ENCODE results near the gene POU2F2.

POU2F2 gene

DNA sequence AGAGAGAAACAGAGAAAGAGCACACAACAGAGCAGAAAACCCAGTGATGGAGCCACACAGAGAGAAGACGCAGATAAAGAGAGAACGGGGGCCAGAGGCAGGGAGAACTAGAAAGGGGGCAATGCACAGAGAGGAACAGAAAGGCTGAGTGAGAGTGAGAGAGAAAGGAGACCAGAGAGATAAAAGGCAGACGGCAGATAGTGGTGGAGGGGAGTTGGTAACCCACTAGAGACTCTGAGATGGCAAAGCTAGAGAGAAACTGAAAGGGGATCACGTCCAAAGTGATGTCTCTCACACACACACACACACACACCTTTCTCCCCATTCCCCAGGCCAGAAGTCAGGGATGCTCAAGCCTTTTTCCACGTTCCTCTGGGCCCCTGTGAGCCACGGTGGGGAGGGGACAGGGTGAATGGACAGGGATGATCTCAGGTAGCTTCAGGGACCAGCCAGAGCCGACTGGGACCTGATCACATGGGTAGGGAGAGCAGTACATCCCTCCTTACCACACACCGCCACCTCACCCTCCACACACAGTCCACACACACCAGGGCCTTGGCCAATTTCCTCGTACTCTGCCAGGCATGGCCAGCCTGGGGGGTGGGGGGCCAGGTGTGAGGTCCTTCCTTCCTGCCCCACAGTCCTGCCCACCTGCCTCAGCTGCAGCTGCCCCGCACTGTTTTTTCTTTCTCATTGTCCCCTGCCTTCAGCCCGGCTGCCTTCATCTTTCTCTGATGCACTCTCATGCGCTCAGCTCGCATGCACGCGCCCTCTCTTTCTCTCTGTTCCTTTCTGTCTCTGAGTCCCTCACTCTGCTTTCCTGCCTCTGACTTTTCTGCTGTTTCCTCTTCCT, 22.5 kb upstream of the POU2F2 start:
- DNase-seq = no peak

DNA sequence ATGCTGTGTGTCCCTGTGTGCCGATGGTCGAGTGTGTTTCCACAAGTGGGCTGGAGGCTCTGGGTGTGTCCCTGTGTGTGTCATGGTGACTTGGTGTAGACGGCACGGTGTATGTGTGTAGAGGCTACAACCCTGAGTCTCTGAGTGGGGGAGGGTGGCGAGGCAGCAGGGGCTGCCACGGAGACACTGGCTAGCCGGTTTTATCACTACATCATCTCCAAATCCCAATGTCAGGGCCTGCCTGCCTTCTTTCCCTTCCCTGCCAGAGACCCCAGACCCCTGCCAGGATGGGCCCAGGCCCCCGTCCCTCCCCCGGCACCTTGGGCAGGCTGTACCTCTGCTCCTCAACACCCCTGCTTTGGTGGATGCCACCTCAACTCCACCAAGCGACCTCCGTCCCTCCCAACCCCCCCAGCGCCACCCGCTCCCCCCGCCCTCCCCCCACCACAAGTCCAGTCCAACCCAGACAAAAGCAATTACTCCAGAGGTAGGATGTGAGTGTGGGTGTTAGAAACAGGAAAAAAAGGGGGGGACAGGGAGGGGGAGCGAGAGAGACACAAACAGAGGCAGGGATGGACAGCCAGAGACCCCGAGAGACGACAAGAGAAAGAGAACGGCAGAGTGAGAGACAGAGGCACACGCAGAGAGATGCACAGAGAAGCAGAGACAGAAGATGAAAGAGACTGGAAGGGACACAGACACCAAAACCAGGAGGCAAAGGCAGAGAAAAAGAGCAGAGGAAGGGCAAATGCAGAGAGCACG, 21.6 kb upstream of the POU2F2 start:
- no peak for DNase-seq

DNA sequence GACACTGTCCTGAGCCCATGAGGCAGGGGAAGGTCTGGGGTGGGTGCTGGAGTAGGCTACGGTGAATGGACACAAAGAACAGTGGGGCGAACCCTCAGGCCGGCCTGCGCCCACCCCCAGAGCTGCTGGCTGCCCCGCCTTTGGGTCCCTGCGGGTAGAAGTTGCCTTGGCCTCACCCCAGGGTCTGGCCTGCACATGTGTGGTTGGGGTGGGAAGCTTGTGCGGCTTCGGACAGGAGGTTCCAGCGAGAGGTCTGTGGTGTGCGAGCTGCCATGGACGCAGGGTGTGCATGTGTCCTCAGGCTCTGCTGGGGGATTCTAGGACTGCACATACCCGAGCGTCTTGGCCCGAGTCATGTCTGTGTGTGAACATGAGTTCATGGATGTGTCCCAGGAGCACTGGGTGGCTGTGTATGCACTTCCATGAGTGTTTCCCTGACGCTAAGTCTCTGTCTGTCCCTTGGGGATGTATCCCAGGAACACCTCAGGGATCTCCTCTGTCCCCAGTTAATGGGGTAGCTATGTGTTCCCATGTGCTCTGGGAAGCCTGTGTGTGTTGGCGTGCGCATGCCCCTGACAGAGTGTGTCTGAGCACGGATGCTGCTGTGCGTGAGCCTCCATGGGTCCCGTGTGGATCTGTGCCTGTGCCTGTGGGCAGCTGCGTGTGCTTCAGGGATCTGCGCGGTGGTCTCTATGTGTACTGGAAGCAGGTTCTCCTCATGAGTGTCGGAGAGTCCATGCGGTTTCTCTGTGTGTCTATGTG, 20.8 kb upstream of the POU2F2 start:
- no peak for DNase-seq

DNA sequence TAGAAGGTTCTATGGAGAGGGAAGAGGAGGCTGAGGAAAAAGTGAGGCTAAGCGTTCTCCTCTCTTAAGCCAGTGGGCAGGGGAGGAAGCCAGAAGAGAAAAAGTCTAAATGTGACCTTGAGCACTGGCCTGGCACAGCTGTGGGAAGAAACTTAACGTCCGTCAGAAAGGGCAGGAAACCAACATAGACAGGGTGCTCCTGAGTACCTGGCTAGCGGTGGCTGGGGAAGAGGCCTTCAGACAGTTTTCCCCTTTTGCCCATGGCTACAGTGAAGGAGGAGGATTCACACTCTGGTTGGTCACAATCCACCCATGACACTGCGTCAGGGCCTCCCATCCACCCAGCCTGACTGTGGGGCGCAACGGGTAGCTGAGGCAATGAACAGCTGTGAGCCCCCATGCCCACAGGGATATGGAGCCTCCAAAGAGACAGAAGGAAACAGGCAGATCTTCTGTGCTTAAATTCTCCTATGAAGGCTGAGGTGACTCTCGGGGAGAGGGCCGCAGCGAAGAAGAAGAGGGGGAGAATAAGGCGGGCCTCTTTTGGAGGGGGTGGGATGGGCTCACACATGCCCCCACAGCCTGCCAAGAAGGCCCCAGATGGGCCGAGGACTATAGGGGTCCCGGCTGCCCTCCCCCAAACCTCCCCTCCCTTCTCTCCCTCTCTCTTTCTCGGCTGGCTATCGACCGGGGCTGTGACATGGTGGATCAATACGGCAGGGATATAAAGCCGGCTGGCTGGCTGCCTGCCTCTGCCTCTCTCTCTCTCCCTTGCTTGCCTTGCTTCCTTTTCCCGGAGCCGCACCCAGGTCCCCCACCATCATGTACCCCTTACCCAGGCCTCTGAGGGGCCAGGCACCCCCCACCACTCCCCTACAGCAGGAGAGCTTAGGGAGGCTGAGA, 19.8 kb upstream of the POU2F2 start:
- no peak for DNase-seq

DNA sequence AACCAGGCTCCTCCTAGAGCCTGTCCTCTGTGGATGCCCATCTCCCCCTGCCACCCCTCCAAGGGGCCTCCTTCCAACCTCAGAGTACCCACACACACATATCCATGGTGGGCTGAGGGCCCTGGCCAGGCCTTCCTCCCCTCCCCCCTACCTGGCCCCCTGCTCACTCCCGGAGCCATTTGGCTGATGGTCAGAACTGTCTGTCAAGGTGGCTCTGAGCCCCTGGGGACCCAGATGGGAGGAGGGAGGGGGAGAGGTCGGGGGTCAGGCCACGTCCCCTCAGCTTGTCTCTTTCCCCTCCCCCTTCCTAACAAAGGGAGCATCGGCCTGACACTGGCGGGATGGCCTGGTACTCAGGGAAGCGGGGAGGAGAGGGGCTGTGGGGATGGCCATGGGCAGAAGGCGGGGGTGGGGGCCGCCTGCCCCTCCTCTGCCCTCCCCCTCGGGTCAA, 18.7 kb upstream of the POU2F2 start:
- no peak for DNase-seq

DNA sequence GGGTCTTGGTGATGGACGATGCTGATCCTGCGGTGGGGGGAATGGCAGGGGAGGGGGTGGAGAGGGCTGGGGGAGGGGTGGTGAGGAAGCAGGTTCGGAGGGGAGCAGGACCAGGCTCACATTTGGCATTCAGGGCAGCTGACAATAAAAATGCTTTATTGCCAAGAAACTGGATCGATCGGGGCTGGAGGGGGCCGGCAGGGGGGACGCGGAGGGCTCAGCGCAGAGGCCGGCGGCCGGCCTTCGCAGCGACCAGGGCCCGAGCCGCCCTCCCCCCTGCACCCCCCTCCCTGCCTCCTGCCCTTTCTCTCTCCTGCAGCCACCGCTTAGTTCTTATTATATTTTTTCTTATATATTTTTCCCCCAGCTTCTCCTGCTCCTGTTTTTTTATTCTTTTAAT, 18.1 kb upstream of the POU2F2 start:
- DNase-seq = no peak

DNA sequence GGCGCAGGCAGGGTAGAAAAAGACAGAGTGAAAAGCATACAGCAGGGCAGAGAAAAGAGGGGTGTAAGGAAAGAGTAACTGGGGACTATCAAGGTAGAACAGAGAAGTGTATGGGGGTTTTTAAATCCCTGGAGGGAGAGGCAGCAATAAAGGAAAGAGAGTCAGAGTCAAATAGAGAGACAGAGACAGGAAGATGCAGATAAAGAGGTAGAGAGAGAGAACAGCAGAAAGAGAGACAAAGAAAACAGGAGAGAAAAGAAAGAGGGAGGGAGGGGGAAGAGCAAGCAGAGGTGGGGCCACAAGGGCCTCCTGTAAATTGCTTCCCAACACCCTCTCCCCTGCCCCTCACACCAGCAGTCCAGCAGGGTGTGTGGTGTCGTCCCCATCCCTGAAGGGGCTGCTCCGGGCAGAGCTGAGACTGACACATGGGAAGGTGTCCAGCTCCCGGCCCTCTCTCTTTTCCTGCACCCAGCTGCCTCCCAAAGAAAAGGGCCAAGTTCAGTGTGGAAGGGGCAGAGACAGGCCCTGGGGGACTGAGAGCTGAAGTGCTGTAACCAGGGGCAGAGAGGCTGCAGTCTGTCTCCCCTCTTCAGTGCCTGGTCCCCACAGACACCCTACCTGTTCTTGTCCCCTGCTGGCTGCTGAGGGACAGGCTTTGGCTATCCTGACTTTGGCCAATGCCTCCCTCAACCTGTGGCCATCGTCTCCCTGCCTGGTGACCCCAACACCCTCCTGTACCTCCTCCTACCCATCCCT, 17.4 kb upstream of the POU2F2 start:
- no peak for DNase-seq

DNA sequence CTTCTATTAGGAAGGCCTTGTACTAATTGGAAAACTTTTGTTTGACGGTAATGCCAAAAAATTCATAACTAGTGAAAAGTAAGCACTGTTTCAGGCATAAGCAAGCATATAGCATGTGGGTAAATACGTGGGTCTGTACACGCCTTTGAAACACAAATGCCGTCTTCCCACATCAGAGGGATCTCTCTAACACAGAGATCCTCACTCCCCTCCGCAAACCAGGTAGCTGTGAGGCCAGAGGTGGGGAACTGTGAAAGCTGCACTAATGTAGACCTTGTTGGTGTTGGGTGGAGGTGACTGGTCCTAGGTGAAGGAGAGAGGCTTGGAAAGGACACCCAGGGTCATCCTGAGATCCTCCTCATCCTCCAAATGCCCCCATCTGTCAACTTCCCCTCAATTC, 16.0 kb upstream of the POU2F2 start:
- DNase-seq = no peak

DNA sequence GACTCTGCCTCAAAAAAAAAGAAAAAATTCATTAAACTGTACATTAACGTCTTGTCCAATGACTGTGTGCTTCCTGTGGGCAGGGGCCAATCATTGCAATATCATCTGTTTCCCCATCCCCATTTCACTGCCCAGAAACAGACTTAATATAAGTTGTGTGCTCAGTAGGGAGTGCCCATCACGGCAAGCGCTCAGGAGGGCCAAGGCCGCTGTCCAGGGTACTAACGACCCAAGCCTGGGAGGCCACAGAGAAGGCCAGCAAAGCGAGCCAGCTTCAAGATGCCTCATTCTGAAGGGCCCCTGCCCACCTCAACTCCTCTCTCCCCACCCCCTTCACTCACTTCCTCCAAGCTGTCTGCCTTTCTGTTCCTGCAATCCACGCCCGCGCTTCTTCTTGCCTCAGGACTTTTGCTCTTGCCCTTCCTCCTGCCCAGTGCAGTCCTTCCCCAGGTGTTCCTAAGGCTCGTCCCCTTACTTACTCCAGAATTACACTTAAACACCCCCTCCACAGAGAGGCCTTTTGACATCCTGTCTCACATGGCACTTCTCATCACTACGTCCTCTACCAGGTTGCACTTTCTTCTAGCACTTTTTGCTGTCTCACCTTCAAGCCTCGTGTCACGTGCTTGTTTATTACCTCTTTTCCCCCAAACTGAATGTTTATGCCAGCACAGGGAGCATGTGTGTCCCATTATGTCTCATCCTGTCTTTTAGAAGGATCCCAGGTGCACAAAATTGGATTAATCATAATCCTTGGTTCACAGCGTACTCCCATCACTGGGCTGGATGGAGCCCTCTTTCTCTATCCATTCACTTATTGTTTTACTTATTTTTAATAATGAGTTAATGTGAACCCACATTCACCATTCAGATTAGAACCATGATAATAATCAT, 11.3 kb upstream of the POU2F2 start:
- DNase-seq = no peak

DNA sequence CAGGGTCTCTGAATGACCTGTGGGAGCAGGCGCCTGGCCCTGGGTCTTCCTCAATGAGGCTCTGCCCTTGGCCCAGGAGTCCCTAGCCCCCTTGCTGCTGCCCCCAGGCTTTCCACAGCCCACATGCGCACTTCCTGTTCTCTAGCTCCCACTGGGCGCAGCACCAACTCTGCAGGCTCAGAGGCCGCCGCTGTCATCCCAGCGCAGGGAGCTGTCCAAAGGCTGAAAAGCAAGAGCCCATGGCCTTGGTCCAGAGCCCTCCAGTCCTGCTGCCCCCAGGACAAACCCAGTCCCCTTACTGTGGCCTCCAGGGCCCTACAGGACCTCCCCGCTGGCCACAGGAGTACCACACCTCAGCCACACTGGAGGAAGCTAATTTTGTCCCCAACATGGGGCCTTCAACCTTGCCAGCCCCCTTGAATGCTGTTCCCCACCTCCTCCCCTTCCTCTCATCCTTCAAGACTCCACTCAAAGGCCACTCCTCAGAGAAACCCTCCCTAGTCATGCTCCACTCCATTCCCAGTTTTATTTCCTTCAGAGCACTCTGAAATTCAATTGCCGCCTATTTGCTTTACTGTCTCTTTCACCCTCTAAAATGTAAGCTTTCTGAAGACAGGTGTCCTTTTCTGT, 8.0 kb upstream of the POU2F2 start:
- DNase-seq = no peak

DNA sequence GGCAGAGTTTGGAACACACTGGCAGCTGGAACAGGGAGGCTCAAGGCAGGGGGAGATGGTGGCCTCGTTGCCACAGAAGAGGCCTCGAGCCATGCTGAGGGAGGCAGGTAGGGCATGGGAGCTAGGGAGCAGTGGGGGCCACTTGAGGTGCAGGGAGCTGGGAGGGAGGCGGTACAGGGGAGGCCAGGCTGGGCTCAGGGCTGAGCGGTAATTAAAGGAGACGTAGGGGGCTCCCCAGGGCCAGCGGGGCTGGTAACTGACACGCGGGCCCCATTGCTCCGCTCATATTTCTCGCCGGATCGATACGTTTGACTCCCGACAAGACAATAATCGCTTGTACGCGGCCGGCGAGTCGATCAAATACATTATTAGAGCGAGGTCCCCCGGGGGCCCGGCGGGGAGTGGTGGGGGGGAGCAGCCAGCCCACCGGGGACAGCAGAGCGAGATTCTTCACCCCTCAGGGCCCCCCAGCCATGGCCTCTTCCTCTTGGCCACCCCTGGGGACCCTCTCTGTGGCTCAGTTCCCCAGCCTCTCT, 2.4 kb upstream of the POU2F2 start:
- DNase-seq = no peak

DNA sequence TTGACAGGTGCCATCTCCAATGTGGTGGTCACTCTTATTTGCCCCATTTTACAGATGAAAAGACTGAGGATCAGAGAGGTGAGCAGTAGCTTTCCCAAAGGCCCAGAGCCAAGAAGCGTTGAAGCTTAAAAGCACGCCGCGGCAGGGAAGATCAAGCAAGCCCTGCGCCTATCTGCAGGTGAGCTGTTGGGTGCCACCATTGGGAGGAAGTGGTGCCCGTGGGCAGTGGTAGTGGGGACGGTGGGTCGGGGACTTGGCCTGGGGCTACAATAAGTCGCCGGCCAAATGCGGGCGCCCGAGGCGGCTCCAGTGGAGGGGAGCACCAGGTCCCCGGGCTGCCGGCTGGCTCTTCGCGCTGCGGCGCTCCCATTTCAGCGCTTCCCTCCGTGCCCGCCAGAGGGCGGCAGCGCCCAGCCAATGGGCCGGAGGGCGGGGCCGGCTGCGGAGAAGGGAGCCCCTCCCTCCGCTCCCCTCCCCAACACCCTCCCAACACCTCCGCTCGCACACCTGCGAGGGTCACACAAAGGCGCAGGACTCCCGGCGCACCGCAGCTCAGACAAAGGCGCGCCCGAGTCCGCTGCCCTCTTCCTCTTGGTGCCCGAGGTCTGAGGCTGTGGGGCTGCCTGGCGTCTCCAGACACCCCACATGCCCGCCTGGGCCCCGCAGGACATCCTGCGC, 744 bp upstream of the POU2F2 start:
- DNase-seq = peak; percentile 95

DNA sequence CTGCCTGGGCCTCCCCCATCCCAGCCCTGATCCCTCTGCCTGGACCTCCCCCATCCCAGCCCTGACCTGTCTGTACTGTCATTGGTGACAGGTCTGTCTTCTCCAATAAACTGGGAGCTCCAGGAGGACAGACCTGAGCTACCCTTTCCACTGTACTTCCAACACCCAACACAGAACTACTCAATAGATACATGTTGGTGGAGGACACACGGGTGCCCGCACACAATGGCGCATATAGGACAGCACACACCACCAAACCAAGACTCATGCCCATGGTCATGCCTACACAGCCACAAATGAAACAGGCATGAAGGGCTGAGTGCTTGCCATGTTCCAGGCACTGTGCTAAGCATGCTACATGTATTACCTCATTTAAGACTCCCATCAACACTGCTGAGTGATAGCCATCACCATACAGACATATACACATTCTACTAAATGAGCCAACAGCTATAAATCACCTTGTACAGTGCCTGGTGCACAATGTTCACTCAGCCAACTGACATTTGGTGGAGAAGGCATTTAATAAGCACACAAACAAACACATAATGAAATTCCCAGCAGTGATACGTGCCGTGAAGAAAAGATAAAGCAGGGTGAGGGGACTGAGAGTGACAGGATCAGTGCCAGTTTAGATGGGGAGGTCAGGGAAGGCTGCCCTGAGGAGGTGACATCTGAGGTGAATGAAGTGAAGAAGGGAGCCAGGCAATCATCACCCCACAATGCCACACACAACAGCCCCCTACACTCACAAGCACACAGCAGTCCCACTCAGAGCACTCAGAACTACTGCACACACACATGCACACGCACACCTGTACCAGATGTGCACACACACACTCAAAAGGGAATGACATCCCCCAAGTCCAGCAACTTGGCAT, 857 bp downstream of the POU2F2 start:
- no peak for DNase-seq

DNA sequence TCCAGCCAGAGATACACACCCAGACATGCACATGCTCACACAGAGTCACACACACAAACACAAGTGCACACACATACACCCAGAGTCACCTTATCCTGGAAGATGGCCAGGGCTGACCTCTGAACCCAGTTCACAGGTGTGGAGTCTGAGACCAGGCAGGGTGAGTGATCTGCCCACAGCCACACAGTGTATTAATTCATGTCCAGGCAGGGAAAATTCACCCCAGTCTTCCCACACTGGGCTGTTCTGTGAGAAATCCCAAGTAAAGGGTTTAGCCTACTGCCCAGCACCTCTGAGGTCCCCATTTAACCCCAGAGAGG, 2.0 kb downstream of the POU2F2 start:
- DNase-seq = no peak

DNA sequence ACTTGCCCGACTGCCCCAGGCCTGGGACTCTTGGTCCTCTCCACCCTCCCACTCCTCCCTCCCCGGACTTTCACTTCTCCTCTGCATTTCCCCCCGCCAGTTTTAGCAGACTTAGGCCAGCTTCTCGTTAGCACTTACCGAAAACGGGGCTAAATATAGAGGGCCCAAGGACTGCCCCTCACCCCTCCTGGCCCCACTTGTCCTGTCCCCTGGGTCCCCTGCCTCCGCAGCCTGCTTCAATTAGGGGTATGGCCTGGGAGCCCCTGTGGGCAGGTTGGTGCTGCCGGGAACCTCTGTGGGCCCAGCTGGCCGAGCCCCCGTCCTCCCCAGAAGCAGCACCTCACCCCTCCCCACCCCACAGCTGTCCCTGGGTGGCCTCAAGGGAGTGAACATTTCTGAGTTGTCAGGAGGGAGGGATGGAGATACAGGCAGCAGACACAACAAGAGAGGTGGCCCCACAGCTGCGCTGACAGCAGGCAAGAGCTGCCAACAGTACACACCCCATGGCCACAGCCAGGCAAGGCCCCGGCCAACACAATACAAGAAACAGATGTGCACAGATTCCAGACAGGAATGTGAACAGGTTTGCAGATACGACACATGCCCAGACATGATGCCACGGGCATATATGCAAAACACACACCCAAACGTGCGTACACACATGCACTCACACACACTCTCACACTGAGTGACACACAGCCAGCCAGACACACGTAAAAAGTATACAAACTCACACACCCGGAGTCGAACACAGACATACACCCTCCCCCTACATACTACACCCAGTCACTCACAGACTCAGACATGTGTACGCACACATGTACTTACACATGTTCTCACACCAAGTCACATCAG, 2.6 kb downstream of the POU2F2 start:
- DNase-seq = no peak

DNA sequence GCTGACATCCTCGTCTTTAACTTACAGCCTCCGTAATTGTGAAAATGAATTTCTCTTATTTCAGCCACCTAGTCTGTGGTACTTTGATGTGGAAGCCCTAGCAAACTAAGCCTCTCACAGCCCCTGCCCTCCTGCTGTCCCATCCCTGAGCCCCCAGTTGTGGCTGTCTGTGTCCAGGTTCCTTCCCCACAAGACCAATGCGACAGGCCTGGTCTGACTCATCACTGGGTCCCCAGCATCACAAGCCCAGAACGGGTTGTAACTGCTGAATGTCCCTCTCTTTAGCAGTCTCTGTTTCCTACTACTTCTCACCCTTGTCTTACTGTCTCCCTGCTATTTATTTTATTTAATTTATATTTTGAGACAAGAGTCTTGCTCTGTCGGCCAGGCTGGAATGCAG, 5.7 kb downstream of the POU2F2 start:
- DNase-seq = no peak

DNA sequence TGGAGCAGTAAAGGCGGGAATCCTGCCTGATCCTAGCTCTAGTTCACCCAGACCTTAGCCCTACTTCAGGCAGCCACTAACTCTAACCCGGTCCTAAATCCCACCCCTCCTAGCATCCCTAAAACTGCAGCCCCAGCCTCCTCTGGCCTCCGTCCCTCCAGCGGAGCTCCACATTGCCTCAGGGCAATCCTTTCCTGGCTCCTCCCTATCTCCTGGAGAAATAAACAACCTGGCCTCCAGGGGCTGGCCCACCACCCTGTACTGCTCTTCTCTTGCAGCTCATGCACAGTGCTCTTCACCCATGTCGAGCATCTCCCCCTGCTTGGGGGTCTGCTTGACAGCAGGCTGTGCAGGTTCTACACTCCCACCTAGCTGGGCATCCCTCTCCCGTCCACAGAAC, 6.7 kb downstream of the POU2F2 start:
- DNase-seq = no peak

Measured in activated CD4-positive, CD25-positive, alpha-beta regulatory T cell treated with anti-CD3 and anti-CD28 coated beads, Interleukin-2, amount 50 U/mL, for 72 hours (primary cell).